DND-41 (cell line): ENCODE data around the gene VPS52.

Experiments
- ATAC-seq: fragments of 200-7000 bp; cut with Tn5 transposase; 3 replicates; pipeline ENCODE4 v1.9.1; 2021; ENCODE audit warnings: low read depth; ENCODE audit not compliant: insufficient read depth
- DNase-seq: peaks from one replicate; pipeline ENCODE4 v3.0.0-alpha.2; 2020
- H2AFZ ChIP-seq: 2 replicates; pipeline ENCODE4 v1.6.0; 2012; ENCODE audit warnings: low read depth, low read length
- H3K27ac ChIP-seq: 2 replicates; pipeline ENCODE4 v1.5.1; 2012; ENCODE audit warnings: low read length, inconsistent platforms
- H3K27me3 ChIP-seq: fragments of 200-600 bp; sonication (generic); 2 replicates; pipeline ENCODE4 v1.6.0; 2012; ENCODE audit warnings: low read length, mild to moderate bottlenecking, inconsistent platforms; ENCODE audit not compliant: insufficient read depth, poor library complexity
- H3K36me3 ChIP-seq: 2 replicates; pipeline ENCODE4 v1.5.1; 2012; ENCODE audit warnings: low read length, inconsistent platforms; ENCODE audit not compliant: insufficient read depth
- H3K4me1 ChIP-seq: 2 replicates; pipeline ENCODE4 v1.5.1; 2012; ENCODE audit warnings: mild to moderate bottlenecking, low read length; ENCODE audit not compliant: insufficient read depth
- H3K4me2 ChIP-seq: 2 replicates; pipeline ENCODE4 v1.6.0; 2012; ENCODE audit warnings: mild to moderate bottlenecking, moderate library complexity, low read length, inconsistent platforms; ENCODE audit not compliant: insufficient read depth
- H3K4me3 ChIP-seq, 2 experiments: fragments of 200-600 bp in 1 of 2; shearing (Covaris generic) in 1 of 2; 2 replicates each; pipeline ENCODE4 v1.5.1; 2012 to 2016; ENCODE audit warnings: inconsistent platforms in 2 of 2, low read length in 2 of 2, mild to moderate bottlenecking in 2 of 2, low read depth in 1 of 2, moderate library complexity in 1 of 2
- H3K79me2 ChIP-seq: 2 replicates; pipeline ENCODE4 v1.6.0; 2012; ENCODE audit warnings: low read length, inconsistent platforms; ENCODE audit not compliant: insufficient read depth
- H3K9ac ChIP-seq: 2 replicates; pipeline ENCODE4 v1.6.0; 2012; ENCODE audit warnings: low read depth, mild to moderate bottlenecking, inconsistent platforms, low read length, moderate library complexity
- H3K9me3 ChIP-seq: 2 replicates; pipeline ENCODE4 v1.5.1; 2012; ENCODE audit warnings: low read length, moderate library complexity, mild to moderate bottlenecking, inconsistent platforms; ENCODE audit not compliant: insufficient read depth, severe bottlenecking
- H4K20me1 ChIP-seq: 2 replicates; pipeline ENCODE4 v1.6.0; 2012; ENCODE audit warnings: low read length; ENCODE audit not compliant: insufficient read depth
- EZH2 ChIP-seq: IDR thresholded peaks from 3 replicates; pipeline ENCODE4 v1.6.1; 2012; ENCODE audit warnings: borderline replicate concordance, low read depth, mild to moderate bottlenecking, moderate library complexity, low read length, inconsistent platforms; ENCODE audit not compliant: severe bottlenecking
- TF ChIP-seq, protein P1 (sequence below): IDR thresholded peaks from 2 replicates; pipeline ENCODE4 v1.5.1; 2012; ENCODE audit warnings: borderline replicate concordance, low read length, moderate library complexity, mild to moderate bottlenecking; ENCODE audit not compliant: poor library complexity, severe bottlenecking; ENCODE audit errors: extremely low read depth

VPS52 gene

GRCh38 chr6:33215271-33216116 is 56.2 kb downstream of the VPS52 start:
- Histone ChIP-seq H3K27me3 (peaks cover 35% of the 10 kb centered on the region), H3K4me3 (no peak overlapping the region), H4K20me1 (peaks cover 7% of the 10 kb centered on the region; the same call in 1 of the 2 replicates), H3K27ac (no peak overlapping the region), H3K9me3 (no peaks in the 10 kb centered on the region), H3K79me2 (no peaks in the 10 kb centered on the region), H3K4me2 (no peak overlapping the region), H2AFZ (no peak overlapping the region), H3K36me3 (peaks cover 2% of the 10 kb centered on the region), H3K9ac (no peak overlapping the region), H3K4me1 (peaks cover 12% of the 10 kb centered on the region)
- DNase-seq, result no peak
- ATAC-seq, result no peak
- TF ChIP-seq, protein P1, sequence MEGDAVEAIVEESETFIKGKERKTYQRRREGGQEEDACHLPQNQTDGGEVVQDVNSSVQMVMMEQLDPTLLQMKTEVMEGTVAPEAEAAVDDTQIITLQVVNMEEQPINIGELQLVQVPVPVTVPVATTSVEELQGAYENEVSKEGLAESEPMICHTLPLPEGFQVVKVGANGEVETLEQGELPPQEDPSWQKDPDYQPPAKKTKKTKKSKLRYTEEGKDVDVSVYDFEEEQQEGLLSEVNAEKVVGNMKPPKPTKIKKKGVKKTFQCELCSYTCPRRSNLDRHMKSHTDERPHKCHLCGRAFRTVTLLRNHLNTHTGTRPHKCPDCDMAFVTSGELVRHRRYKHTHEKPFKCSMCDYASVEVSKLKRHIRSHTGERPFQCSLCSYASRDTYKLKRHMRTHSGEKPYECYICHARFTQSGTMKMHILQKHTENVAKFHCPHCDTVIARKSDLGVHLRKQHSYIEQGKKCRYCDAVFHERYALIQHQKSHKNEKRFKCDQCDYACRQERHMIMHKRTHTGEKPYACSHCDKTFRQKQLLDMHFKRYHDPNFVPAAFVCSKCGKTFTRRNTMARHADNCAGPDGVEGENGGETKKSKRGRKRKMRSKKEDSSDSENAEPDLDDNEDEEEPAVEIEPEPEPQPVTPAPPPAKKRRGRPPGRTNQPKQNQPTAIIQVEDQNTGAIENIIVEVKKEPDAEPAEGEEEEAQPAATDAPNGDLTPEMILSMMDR, result no peak
- TF ChIP-seq EZH2, result no peak

DNA sequence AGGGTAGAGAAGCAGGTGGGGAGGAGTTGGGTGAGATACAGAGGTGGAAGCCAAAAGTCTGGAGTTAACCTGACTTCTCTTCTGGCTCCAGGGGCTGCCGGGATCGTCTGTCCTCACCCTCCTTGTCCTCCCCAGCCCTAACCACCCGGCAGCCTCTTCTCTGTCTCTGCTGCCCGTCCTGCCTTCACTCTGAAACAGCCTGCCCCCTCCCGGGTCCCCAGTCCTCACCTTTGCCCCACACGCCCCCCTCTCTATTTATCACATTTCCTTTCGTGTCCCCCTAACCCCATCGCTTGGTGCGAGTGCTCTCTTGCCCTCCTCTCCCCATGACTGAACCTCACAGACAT is 57.7 kb downstream of the VPS52 start:
- TF ChIP-seq, protein P1, result no peak
- no peak for TF ChIP-seq EZH2
- Histone ChIP-seq H3K4me2 (no peak overlapping the region), H3K36me3 (peaks cover 13% of the 10 kb centered on the region), H3K27me3 (peaks cover 35% of the 10 kb centered on the region), H2AFZ (no peak overlapping the region), H4K20me1 (peaks cover 10% of the 10 kb centered on the region; the same call in 1 of the 2 replicates), H3K9ac (no peak overlapping the region), H3K4me3 (no peak overlapping the region), H3K4me1 (peaks cover 22% of the 10 kb centered on the region), H3K79me2 (0 out of 2 replicates have a peak, but pooled peaks cover 4% of the 10 kb centered on the region), H3K9me3 (no peaks in the 10 kb centered on the region), H3K27ac (no peak overlapping the region)
- ATAC-seq, result 0 out of 3 replicates have a peak, but pooled peaks have one; percentile 9
- DNase-seq, result no peak

GRCh38 chr6:33213166-33213988 is 58.3 kb downstream of the VPS52 start:
- Histone ChIP-seq H2AFZ (no peak overlapping the region), H3K4me3 (no peak overlapping the region)

More at GRCh38 chr6:33213166-33213988, 58.3 kb downstream of the VPS52 start:
- Histone ChIP-seq H3K9ac (peak overlapping the region; percentile 16; the same call in 1 of the 2 replicates), H3K27me3 (peaks cover 35% of the 10 kb centered on the region), H4K20me1 (peaks cover 10% of the 10 kb centered on the region; the same call in 1 of the 2 replicates), H3K27ac (no peak overlapping the region), H3K9me3 (no peaks in the 10 kb centered on the region), H3K79me2 (0 out of 2 replicates have a peak, but pooled peaks cover 5% of the 10 kb centered on the region), H3K36me3 (peaks cover 13% of the 10 kb centered on the region), H3K4me1 (peaks cover 26% of the 10 kb centered on the region), H3K4me2 (peak overlapping the region; percentile 31; the same call in 1 of the 2 replicates)
- ATAC-seq, result peak; percentile 18; the same call in 1 of the 3 replicates
- no peak for DNase-seq
- no peak for TF ChIP-seq EZH2
- TF ChIP-seq, protein P1, result no peak
